HG02870 (cell line): ENCODE data around the gene ADAM33.

ENCODE experiments used
- ATAC-seq: cut with Tn5 transposase; IDR thresholded peaks from one replicate; pipeline ENCODE4 v1.9.1; 2021; ENCODE audit warnings: mild to moderate bottlenecking, moderate library complexity; ENCODE audit not compliant: unreplicated experiment

The ADAM33 gene, protein sequence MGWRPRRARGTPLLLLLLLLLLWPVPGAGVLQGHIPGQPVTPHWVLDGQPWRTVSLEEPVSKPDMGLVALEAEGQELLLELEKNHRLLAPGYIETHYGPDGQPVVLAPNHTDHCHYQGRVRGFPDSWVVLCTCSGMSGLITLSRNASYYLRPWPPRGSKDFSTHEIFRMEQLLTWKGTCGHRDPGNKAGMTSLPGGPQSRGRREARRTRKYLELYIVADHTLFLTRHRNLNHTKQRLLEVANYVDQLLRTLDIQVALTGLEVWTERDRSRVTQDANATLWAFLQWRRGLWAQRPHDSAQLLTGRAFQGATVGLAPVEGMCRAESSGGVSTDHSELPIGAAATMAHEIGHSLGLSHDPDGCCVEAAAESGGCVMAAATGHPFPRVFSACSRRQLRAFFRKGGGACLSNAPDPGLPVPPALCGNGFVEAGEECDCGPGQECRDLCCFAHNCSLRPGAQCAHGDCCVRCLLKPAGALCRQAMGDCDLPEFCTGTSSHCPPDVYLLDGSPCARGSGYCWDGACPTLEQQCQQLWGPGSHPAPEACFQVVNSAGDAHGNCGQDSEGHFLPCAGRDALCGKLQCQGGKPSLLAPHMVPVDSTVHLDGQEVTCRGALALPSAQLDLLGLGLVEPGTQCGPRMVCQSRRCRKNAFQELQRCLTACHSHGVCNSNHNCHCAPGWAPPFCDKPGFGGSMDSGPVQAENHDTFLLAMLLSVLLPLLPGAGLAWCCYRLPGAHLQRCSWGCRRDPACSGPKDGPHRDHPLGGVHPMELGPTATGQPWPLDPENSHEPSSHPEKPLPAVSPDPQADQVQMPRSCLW

GRCh38 chr20:3681931-3682781 lies at the start of gene ADAM33:
Gene ADAM33, minus strand, starts transcription at chr20:3682010. Its CDS starts 6 bp downstream, at chr20:3682004.
- ATAC-seq = no peak

- ATAC-seq = no peak
Observed at GRCh38 chr20:3730803-3731672, 49.2 kb upstream of the ADAM33 start.

DNA sequence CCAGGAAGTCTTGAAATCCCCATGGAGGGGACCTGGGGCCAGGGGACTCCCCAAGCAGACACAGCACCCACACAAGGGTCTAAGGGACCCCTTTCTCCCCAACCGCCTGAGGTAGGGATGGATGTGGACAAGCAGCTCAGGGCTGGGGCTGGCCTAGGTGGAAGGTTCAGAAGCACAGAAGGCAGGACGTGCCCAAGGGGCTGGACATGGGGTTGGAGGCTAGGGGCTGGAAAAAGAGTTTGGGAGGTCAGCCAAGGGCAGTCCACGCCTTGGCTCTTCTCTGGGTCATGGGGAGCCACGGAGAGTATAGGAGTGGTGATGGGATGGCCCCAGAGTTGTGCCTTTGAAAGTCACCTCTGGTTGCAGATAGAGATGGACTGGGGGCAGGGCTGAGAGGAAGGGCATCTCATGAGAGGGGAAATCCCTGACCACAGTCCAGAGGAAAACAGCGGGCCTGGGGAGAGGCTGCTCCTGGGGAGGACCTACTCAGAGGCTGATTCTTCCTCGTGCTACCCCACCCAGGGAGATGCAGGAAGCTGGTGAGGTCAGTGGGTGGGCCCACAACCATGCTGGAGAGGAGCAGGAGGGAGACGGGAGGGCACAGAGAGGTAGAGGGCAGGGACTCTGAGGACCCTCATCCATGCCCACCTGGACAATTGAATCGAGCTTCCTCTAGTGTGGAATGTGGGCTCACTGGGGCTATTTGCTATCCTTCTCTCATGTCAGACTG lies 48.2 kb upstream of the ADAM33 start:
- ATAC-seq = no peak

DNA sequence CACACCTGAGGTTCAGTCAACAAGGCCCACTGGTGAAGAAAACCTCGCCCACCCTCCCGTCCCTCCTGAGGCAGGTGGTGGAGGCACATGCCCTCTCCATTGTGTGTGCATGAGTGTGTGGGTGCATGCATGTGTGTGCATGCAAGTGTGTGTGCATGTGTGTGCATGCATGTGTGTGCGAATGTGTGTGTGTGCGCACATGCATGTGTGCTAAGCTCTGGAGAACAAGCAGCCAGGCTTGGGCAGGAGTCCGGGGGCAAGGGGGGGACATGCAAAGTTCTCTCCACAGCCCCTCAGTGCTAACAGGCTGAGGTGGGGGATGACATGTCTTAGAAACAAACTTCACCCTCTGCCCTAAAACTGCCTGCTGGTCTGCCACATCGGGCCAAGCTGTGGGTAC lies 47.6 kb upstream of the ADAM33 start:
- no peak for ATAC-seq

GRCh38 chr20:3728876-3729275 lies 47.1 kb upstream of the ADAM33 start:
- ATAC-seq = no peak

DNA sequence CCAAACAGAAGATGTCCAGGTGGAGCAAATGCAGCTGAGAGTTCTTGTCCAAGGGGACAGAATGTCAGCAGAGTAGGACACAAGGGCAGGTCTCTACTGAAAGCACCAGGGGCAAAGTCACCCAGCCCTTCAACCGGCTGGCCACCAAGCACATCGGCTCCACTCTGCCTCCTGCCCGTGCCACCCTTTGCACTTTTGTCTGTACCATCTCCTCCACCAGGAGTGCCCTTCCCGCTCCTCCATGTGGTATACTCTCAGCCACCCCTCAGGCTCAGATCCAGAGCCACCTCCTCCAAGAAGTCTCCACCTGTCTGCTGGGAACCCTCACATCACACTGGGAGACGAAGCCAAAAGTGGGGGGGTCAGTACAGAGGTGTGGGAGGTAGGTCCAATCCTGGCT lies 46.5 kb upstream of the ADAM33 start:
- ATAC-seq = no peak

DNA sequence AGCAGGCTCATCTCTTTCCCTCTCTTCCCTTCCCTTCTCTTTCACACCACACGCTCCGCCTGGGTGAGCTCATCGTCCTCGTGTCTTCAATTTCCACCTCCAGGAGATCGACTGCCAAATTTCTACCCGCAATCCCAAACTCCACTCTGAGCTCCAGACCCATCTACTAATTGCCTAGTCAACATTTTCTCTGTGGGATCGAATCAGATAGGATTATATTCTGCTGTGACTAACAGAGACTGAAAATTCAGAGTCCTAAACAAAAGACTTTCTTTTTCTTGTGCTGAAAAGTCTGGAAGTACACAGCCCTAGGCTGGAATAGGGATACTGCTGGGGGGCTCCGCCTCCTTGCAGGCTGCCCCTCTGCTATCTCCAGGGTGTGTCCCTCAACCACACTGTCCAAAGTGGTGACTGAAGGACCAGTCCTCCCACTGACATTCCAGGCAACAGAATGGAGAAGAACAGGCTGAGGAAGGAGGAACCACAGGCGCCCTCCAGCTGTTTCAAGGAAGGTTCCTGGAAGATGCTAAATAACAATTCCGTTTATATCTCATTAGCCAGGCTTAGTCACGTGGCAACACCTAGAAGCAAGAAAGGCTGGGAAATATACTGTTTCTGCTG lies 45.7 kb upstream of the ADAM33 start:
- no peak for ATAC-seq

GRCh38 chr20:3724356-3724755 lies 42.5 kb upstream of the ADAM33 start:
- ATAC-seq = no peak

- ATAC-seq = no peak
Observed at GRCh38 chr20:3723284-3723683, 41.5 kb upstream of the ADAM33 start.

DNA sequence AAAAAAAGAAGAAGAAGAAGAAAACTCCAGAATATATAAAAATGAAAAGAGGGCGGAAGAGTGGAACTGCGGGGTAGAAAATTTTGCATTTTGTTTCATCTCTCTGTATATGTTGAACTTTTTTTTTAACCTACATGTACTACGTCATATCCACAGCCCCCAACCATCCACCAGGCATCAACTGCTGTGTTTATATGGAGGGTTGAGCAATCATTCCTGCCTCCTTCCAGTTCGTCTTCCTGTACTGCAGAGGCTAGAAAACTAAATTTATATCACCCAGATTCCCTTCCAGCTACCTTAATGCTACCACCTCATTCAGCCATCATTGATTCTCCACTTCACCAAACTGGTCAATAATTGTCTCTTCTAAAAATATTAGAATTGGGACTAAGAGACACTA lies 40.1 kb upstream of the ADAM33 start:
- ATAC-seq = no peak

GRCh38 chr20:3720626-3721025 lies 38.8 kb upstream of the ADAM33 start:
- no peak for ATAC-seq

DNA sequence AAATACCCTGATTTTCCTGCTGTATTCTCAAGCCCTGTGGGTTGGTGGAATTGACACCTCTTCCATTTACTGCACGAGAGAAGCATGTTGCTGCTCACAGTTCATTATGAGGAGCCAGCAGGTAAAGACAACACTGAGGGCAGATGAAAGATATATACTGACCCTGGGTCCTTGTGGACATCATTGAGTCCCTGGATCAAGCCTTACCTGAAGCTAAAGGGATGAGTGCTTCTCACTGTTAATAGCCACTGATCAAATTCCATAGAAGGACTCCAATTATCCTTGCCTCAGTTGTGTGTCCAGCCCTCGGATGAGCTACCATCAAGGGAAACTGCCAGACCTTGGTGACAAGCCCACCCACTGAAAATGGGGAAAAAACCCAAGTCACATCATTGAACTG lies 38.3 kb upstream of the ADAM33 start:
- ATAC-seq = no peak

DNA sequence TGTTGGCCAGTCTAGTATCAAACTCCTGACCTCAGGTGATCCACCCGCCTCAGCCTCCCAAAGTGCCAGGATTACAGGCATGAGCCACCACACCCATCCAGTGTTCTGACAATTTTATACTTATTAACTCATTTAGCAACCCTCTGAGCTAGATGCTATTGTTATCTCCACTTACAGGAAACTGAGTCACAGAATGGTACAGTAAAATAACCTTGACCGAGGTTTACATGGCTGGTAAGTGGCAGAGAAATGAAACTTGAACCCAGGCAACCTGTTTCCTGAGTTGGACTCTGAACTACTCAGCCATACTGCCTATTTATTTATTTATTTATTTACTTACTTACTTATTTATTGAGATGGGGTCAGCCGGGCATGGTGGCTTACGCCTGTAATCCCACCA lies 37.2 kb upstream of the ADAM33 start:
- no peak for ATAC-seq

GRCh38 chr20:3716195-3716834 lies 34.5 kb upstream of the ADAM33 start:
- ATAC-seq = no peak

DNA sequence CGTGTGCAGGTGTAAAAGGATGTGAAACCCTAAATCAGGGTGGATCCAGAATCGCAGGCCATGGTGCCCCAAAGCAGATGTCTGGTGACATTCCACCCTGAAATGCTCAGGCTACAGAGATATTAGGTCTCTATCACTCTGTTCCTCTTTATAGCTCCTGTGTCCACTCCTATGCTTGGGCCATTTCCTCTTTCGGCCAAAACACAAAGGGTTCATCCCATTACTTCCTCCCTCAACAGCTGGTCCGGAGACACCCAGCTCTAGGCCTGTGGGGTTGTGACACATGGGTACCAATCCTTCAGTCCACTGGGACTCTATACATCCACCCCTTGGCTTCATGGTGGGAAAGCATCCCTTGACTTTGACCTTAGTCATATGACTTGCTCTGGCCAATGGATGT lies 32.3 kb upstream of the ADAM33 start:
- ATAC-seq = no peak

- ATAC-seq = no peak
Observed at GRCh38 chr20:3712279-3712873, 30.6 kb upstream of the ADAM33 start, which contains the start of gene SIGLEC1. Gene SIGLEC1, minus strand, starts transcription at chr20:3712600. Its CDS starts 5,472 bp downstream, at chr20:3707128.

- ATAC-seq = no peak
Observed at GRCh38 chr20:3711484-3711941, 29.7 kb upstream of the ADAM33 start.
